Transverse colon (tissue), 4 donors: ENCODE measurements around the gene TCEAL4.

ENCODE experiments used
- CTCF ChIP-seq, 5 experiments: fragments of 200-600 bp in 3 of 5; fragments of 450-650 bp in 2 of 5; sonication (generic) in 3 of 5; IDR thresholded peaks; 1 replicate in 2 of 5; 2 replicates in 3 of 5; pipeline ENCODE4 v1.5.1; 2016 to 2017; ENCODE audit warnings: antibody characterized with exemption in 5 of 5, inconsistent platforms in 3 of 5, mild to moderate bottlenecking in 2 of 5, moderate library complexity in 1 of 5
- POLR2A ChIP-seq: fragments of 450-650 bp; IDR thresholded peaks from one replicate; pipeline ENCODE4 v1.6.1; 2016; ENCODE audit warnings: antibody characterized with exemption, mild to moderate bottlenecking, moderate library complexity
- POLR2AphosphoS5 ChIP-seq, 3 donors: sonication (generic); formaldehyde crosslinking; IDR thresholded peaks; one replicate each; pipeline ENCODE4 v1.6.1; 2016; ENCODE audit warnings: antibody characterized with exemption in 3 of 3

- TF ChIP-seq CTCF (IDR thresholded peaks at IDR 0.05) (no peak), POLR2A (no peak), POLR2AphosphoS5 (IDR thresholded peaks at IDR 0.05) (no peak)
Observed at GRCh38 chrX:103536071-103536470, 49.2 kb upstream of the TCEAL4 start.
